HFFc6 (cell line): ENCODE data around the gene HOXB3. TPM values are rescaled to one million over a fixed set of nuclear protein-coding genes. Genes with fewer than 3 reads are reported as not detected.

Source experiments
- DNase-seq: peaks from one replicate; pipeline ENCODE4 v3.0.0-alpha.2; 2018
- H3K27ac Mint-ChIP-seq: 2 replicates; pipeline ENCODE4 v1.8.0; 2020; ENCODE audit warnings: mild to moderate bottlenecking, mixed read lengths
- H3K27me3 Mint-ChIP-seq: 2 replicates; pipeline ENCODE4 v1.8.0; 2021; ENCODE audit warnings: mild to moderate bottlenecking, moderate library complexity, mixed read lengths; ENCODE audit not compliant: insufficient read depth
- H3K36me3 Mint-ChIP-seq: 2 replicates; pipeline ENCODE4 v1.8.0; 2021; ENCODE audit warnings: low read depth, mixed read lengths
- H3K4me1 Mint-ChIP-seq: 2 replicates; pipeline ENCODE4 v1.8.0; 2020; ENCODE audit warnings: low read depth, mixed read lengths
- H3K4me3 Mint-ChIP-seq: 2 replicates; pipeline ENCODE4 v1.8.0; 2020; ENCODE audit warnings: mild to moderate bottlenecking, moderate library complexity, mixed read lengths
- H3K9me3 Mint-ChIP-seq: 2 replicates; pipeline ENCODE4 v1.8.0; 2020; ENCODE audit warnings: mild to moderate bottlenecking, mixed read lengths
- total RNA-seq, 6 experiments: library from RNA; stranded (reverse); fragmentation: NEBNext Ultra II Directional; extraction: Animal tissue kit (Norgen Biotek cat#: 25700); gene quantifications; 2 replicates in 1 of 6; 3 replicates in 5 of 6; pipeline ENCODE4 v1.2.3, GENCODE V29; 2021
- TF ChIP-seq, protein P1 (sequence below): fragments of 200-600 bp; sonication (generic); IDR thresholded peaks from 2 replicates; pipeline ENCODE4 v1.5.0; 2021; ENCODE audit warnings: antibody characterized with exemption, mild to moderate bottlenecking

Gene HOXB3
- total RNA-seq, 6 experiments from 2014 or later = not detected

DNA sequence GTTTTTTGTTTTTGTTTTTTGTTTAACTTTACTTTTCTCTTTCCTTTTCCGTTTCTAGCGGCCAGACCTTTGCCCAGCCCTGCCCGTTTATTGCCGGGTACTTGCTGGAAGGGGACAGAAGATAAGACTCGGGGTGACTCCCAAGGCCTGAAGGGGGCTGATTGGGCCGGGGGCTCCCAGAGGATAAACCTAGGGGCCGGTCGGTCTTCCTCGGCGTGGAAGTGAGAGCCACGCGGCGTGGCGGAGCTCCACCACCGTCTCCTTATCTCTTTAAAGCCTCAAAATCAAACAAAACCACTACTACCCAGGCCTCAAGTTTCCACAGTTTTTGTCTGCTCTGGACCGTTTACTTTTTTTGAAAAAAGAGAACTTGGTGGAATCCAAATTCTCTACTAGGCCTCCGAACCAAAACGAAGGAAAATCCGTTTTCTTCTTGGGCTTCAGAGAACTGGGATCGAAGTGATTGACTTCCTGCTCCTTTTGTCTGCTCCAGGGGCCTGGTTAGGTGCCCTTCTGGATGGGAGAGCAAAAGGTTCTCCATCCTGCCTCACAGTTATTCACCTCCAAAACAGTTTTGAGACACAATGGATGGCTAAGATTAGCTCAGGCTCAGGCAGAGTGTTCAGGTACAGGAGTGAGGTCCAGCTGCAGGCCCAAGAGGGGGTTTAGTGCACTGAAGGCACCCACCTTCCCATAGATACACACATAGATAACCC is 44.6 kb upstream of the HOXB3 start:
- TF ChIP-seq, protein P1, sequence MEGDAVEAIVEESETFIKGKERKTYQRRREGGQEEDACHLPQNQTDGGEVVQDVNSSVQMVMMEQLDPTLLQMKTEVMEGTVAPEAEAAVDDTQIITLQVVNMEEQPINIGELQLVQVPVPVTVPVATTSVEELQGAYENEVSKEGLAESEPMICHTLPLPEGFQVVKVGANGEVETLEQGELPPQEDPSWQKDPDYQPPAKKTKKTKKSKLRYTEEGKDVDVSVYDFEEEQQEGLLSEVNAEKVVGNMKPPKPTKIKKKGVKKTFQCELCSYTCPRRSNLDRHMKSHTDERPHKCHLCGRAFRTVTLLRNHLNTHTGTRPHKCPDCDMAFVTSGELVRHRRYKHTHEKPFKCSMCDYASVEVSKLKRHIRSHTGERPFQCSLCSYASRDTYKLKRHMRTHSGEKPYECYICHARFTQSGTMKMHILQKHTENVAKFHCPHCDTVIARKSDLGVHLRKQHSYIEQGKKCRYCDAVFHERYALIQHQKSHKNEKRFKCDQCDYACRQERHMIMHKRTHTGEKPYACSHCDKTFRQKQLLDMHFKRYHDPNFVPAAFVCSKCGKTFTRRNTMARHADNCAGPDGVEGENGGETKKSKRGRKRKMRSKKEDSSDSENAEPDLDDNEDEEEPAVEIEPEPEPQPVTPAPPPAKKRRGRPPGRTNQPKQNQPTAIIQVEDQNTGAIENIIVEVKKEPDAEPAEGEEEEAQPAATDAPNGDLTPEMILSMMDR = no peak
- no peaks in the 10 kb centered on the region for H3K36me3 Mint-ChIP-seq
- no peak overlapping the region for H3K27ac Mint-ChIP-seq
- H3K27me3 Mint-ChIP-seq = peaks cover 85% of the 10 kb centered on the region
- H3K4me3 Mint-ChIP-seq = no peak overlapping the region
- H3K4me1 Mint-ChIP-seq = peaks cover 10% of the 10 kb centered on the region
- no peaks in the 10 kb centered on the region for H3K9me3 Mint-ChIP-seq
- no peak for DNase-seq

DNA sequence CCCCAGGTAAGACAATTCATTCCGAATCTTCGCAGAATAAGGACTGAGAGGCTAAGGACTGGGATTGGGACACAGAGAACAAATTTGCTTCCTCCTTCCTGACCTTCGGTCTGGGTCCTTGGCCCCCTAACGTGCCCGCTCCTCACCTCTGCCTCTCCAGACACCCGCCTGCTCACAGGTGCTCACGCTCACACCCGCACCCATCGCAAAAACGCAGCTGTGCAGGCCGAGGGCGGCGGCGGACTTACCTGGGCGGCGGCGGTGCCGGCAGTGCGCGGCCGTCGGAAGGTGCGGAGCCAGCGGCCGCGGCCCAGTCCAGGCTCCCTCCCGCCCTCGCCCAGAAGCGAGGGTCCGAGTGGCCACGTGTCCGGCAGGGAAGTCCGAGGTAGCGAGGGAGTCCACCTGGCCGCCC is 43.2 kb upstream of the HOXB3 start:
- peaks cover 8% of the 10 kb centered on the region for H3K4me1 Mint-ChIP-seq
- DNase-seq = no peak
- H3K4me3 Mint-ChIP-seq = no peak overlapping the region
- no peak overlapping the region for H3K27ac Mint-ChIP-seq
- no peaks in the 10 kb centered on the region for H3K9me3 Mint-ChIP-seq
- no peaks in the 10 kb centered on the region for H3K36me3 Mint-ChIP-seq
- TF ChIP-seq, protein P1 = no peak
- peaks cover 83% of the 10 kb centered on the region for H3K27me3 Mint-ChIP-seq

DNA sequence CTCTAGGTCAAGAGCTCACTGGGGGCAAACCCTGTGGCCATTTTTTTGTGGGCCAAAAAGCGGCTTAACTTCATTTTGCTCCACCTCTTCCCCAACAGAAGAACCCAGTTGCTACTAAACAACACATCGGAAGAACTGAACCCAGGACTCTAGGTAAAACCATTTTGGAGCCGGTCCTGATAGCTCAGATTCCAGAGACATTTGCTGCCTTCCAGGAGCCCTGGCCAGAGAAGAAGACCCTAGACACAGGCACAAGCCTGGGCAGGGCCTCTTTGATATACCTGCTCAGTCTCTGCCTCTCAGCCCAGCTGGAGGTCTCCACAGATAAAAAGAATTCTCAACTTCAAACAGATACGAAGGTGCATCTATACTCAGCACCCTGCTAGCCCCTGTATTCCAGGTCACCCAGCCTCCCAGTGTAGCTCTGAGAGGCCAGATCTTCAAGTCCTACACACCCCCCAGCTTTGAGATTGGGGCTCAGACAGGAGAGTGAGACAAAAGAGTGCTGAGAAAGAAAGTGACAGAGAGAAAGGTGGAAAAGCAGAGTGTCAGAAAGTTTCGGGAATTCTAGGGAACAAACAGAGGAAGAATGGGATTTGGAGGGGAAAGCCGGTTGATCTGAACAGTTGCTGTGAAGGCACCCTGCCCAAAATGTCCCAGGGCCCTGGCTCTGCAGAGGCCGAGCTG is 42.7 kb upstream of the HOXB3 start:
- Mint-ChIP-seq H3K36me3 (no peaks in the 10 kb centered on the region), H3K4me1 (peaks cover 2% of the 10 kb centered on the region; the same call in 1 of the 2 replicates), H3K4me3 (no peak overlapping the region), H3K9me3 (no peaks in the 10 kb centered on the region), H3K27me3 (peaks cover 84% of the 10 kb centered on the region), H3K27ac (no peak overlapping the region)
- TF ChIP-seq, protein P1 = no peak
- no peak for DNase-seq

- TF ChIP-seq, protein P1 = no peak
- DNase-seq = no peak
- Mint-ChIP-seq H3K4me1 (no peaks in the 10 kb centered on the region), H3K27ac (no peak overlapping the region), H3K36me3 (no peaks in the 10 kb centered on the region), H3K4me3 (no peak overlapping the region), H3K27me3 (peaks cover 84% of the 10 kb centered on the region), H3K9me3 (no peaks in the 10 kb centered on the region)
Observed at GRCh38 chr17:48631693-48632578, 41.9 kb upstream of the HOXB3 start.

DNA sequence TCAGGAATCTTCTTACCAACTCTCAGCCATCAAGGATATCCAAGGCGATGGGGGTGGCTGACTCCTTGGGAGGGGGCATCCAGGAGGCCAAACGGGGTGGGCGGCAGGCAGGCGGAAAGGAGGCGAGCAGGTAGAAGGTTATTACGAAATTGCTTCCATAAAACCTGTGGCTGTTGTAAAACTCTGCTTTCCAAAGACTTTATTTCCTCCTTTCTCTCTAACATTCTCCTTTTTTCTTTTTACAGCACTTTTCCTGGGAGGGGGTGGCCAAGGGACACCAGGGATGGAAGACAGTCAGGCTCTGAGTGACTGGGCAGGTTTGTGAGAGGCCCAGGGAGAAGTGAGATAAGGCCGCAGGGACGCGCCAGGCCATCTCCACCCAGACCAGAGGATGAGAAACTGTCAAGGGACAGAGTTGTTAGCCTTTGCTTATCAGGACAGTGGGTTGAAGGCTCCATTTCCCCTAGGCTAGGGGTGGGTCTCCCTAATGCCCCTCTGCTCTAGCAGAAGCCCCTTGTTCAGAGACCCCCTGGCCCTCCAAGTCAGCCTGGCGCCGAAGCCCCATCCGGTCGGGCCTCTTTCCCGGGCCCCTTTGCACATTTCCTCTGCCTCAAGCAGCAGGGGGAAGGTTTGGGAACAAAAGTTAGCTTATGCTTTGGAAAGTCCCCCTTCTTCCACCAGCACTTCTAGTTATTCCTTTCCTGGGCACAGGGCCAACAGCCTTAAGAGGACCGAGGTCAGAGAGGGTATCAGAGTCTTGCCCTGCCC is 41.1 kb upstream of the HOXB3 start:
- Mint-ChIP-seq H3K27me3 (peaks cover 80% of the 10 kb centered on the region), H3K9me3 (no peaks in the 10 kb centered on the region), H3K27ac (no peak overlapping the region), H3K36me3 (no peaks in the 10 kb centered on the region), H3K4me3 (no peak overlapping the region), H3K4me1 (no peaks in the 10 kb centered on the region)
- no peak for DNase-seq
- TF ChIP-seq, protein P1 = no peak
